Esophagus muscularis mucosa (tissue), 4 donors: ENCODE results near the gene FAM171A1.

ENCODE experiments used
- EP300 ChIP-seq: sonication (generic); formaldehyde crosslinking; IDR thresholded peaks from one replicate; pipeline ENCODE4 v1.6.1; 2017; ENCODE audit warnings: antibody characterized with exemption
- POLR2A ChIP-seq: fragments of 450-650 bp; IDR thresholded peaks from one replicate; pipeline ENCODE4 v1.6.1; 2017; ENCODE audit warnings: antibody characterized with exemption, moderate library complexity, mild to moderate bottlenecking, low read depth
- POLR2AphosphoS5 ChIP-seq, 2 donors: sonication (generic); formaldehyde crosslinking; IDR thresholded peaks; one replicate each; pipeline ENCODE4 v1.6.1; 2017; ENCODE audit warnings: antibody characterized with exemption in 2 of 2
- TF ChIP-seq, protein P1 (sequence below), 3 experiments: fragments of 200-600 bp in 2 of 3; fragments of 450-650 bp in 1 of 3; sonication (generic) in 2 of 3; IDR thresholded peaks; one replicate each; pipeline ENCODE4 v1.5.1; 2017 to 2019; ENCODE audit warnings: antibody characterized with exemption in 3 of 3, mild to moderate bottlenecking in 2 of 3, moderate library complexity in 1 of 3

DNA sequence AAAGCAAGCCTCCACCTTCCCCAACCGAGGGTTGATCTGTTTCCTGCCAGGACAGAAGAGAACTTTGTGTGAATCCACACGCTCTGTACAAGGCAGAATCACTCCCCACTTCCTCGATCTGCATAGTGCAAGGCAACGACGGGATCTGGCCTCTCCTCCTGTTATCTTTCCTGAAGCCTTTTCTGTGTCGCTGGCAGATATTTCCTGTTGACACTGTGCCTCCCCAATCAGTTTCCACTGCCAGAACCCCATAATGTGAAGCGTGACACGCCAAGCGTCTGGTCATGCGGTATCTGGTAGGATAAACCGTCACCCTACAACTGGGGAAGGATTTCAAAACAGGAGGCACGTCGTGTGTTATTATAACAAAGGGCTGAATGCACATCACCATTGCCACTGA lies 57.2 kb downstream of the FAM171A1 start:
- TF ChIP-seq, protein P1, sequence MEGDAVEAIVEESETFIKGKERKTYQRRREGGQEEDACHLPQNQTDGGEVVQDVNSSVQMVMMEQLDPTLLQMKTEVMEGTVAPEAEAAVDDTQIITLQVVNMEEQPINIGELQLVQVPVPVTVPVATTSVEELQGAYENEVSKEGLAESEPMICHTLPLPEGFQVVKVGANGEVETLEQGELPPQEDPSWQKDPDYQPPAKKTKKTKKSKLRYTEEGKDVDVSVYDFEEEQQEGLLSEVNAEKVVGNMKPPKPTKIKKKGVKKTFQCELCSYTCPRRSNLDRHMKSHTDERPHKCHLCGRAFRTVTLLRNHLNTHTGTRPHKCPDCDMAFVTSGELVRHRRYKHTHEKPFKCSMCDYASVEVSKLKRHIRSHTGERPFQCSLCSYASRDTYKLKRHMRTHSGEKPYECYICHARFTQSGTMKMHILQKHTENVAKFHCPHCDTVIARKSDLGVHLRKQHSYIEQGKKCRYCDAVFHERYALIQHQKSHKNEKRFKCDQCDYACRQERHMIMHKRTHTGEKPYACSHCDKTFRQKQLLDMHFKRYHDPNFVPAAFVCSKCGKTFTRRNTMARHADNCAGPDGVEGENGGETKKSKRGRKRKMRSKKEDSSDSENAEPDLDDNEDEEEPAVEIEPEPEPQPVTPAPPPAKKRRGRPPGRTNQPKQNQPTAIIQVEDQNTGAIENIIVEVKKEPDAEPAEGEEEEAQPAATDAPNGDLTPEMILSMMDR (IDR thresholded peaks at IDR 0.05): no peak
- TF ChIP-seq POLR2A (no peak), POLR2AphosphoS5 (IDR thresholded peaks at IDR 0.05) (no peak), EP300 (no peak)
